ENCODE results near the gene CAMK1D.

DNA sequence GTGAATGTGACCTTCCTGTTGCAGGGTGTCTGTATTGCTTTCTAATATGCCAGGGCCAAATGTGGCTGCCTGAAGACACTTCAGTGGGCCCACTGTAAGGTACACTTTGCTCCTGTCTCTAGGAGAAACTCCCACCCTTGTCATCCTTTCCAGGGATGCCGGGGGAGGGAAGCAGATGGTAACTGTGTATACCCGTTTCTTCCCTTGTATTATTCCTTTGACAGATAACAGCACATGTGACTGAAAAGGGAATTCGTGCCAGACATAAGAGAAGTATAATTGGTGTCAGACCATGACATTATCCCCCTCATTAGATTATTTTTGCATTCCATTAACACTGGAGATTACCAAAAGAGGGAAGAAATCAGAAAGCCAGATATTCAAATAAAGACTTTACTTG is 317.7 kb downstream of the CAMK1D start:
- TF ChIP-seq, protein P1, sequence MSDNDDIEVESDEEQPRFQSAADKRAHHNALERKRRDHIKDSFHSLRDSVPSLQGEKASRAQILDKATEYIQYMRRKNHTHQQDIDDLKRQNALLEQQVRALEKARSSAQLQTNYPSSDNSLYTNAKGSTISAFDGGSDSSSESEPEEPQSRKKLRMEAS (CRISPR knock-in tag; IDR thresholded peaks at IDR 0.05): no peak
- TF ChIP-seq, protein P2, sequence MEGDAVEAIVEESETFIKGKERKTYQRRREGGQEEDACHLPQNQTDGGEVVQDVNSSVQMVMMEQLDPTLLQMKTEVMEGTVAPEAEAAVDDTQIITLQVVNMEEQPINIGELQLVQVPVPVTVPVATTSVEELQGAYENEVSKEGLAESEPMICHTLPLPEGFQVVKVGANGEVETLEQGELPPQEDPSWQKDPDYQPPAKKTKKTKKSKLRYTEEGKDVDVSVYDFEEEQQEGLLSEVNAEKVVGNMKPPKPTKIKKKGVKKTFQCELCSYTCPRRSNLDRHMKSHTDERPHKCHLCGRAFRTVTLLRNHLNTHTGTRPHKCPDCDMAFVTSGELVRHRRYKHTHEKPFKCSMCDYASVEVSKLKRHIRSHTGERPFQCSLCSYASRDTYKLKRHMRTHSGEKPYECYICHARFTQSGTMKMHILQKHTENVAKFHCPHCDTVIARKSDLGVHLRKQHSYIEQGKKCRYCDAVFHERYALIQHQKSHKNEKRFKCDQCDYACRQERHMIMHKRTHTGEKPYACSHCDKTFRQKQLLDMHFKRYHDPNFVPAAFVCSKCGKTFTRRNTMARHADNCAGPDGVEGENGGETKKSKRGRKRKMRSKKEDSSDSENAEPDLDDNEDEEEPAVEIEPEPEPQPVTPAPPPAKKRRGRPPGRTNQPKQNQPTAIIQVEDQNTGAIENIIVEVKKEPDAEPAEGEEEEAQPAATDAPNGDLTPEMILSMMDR (IDR thresholded peaks at IDR 0.05): no peak
- TF ChIP-seq, protein P3, sequence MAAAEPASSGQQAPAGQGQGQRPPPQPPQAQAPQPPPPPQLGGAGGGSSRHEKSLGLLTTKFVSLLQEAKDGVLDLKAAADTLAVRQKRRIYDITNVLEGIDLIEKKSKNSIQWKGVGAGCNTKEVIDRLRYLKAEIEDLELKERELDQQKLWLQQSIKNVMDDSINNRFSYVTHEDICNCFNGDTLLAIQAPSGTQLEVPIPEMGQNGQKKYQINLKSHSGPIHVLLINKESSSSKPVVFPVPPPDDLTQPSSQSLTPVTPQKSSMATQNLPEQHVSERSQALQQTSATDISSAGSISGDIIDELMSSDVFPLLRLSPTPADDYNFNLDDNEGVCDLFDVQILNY (CRISPR knock-in tag; IDR thresholded peaks at IDR 0.05): no peak
- TF ChIP-seq, protein P4, sequence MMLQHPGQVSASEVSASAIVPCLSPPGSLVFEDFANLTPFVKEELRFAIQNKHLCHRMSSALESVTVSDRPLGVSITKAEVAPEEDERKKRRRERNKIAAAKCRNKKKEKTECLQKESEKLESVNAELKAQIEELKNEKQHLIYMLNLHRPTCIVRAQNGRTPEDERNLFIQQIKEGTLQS (CRISPR knock-in tag; conservative IDR thresholded peaks at IDR 0.05): no peak
- TF ChIP-seq CREM (CRISPR knock-in tag; IDR thresholded peaks at IDR 0.05): no peak
- TF ChIP-seq GABPB1 (CRISPR knock-in tag; IDR thresholded peaks at IDR 0.05): no peak
- TF ChIP-seq CBFB (CRISPR knock-in tag; IDR thresholded peaks at IDR 0.05; ENCODE audit: low read depth): no peak
- TF ChIP-seq FOXJ3 (CRISPR knock-in tag; IDR thresholded peaks at IDR 0.05; ENCODE audit: borderline replicate concordance): no peak
- TF ChIP-seq ESRRA (CRISPR knock-in tag; IDR thresholded peaks at IDR 0.05; ENCODE audit: borderline replicate concordance): no peak
- no peak for TF ChIP-seq JUN (CRISPR knock-in tag; IDR thresholded peaks at IDR 0.05)
- no peak for TF ChIP-seq TP53 (CRISPR knock-in tag; IDR thresholded peaks at IDR 0.05)

All from WTC11 (cell line).